ENCODE results near the gene SH3GL1. TPM values are rescaled to one million over a fixed set of nuclear protein-coding genes. Genes with fewer than 3 reads are reported as not detected.
A peak's percentile ranks its signal among the peaks of the same experiment; 100 is the strongest.

The SH3GL1 gene
- total and polyA plus RNA-seq, 2 of the 4 experiments (the other 2 are of a cell fraction): 28.1 to 138 TPM

DNA sequence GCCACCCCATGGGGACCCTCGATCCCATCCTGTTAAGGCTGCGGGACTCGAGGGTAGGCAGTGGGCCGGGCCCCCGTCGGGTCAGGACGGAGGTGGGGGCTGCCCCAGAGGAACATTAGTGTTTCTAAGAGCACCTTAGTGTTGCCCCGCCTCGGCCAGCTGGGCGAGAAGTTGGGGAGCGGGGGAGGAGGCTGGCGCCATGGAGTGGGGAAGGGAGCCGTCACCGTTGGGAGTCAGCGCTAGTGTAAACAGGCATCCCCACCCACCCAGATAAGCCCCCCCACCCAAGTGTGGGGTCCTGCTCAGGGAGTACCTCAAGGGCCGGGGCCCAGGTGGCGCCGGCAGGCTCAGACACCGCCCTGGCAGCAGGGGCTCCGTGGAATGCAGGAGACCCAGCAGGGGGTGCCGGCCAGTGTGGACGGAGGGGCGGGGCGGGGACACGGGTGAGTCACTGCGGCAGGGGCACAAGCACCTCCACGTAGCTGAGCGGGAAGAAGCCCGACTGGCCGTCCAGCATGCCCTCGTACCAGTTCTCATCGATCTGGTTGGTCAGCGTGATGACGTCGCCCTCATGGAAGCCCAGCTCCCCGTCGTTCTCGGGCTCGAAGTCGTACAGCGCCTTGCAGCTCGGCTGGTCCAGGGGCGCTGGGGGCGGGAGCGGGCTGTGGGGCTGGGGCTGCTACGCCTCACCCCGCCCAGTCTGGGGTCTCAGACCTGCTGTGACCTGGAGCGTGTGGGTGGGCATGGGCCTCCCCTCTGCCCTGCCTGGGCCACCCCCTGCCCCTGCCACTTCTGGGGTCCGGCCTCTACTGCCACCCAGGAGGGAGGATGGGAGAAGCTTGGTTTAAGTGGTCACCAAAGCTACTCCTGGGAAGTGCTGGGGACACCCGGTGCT, 38.9 kb downstream of the SH3GL1 start (continued):
- TF ChIP-seq, protein P1, sequence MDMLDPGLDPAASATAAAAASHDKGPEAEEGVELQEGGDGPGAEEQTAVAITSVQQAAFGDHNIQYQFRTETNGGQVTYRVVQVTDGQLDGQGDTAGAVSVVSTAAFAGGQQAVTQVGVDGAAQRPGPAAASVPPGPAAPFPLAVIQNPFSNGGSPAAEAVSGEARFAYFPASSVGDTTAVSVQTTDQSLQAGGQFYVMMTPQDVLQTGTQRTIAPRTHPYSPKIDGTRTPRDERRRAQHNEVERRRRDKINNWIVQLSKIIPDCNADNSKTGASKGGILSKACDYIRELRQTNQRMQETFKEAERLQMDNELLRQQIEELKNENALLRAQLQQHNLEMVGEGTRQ (IDR thresholded peaks at IDR 0.05; ENCODE audit: low read depth, low read length): no peak
- no peak for TF ChIP-seq FOS (IDR thresholded peaks at IDR 0.05; ENCODE audit: low read depth, low read length)

DNA sequence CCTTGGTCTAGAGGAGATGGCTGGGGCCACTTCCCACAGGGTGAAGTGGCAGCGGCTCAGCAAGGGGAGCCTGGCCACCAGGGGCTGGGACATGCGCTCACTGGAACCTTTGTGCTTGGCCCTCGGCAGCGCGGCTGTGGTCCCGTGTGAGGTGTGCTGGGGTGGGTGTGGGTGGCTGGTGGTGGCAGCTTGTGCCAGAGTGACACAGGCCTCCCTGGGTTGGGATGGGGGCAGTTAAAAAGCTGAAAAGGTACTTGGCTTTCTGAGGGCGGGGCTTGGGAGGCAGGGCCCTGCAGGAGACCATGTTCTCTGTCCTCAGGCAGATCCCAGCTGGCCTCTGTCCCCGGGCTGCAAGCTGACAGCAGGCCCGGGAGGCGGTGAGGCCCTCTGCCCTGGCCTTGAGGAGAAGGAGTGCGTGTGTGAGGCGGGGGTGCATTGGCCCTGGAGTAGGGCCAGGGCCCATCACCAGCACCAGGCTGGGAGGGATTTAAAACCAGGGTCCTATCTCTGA, 39.7 kb downstream of the SH3GL1 start:
- Histone ChIP-seq H3K56ac (ENCODE audit: extremely low read depth, insufficient read depth, low read length) (no peak overlapping the region), H3K4ac (ENCODE audit: low read depth, low read length) (peak overlapping the region; percentile 40; the same call in 1 of the 2 replicates), H3K9ac (ENCODE audit: low read depth, low read length) (no peak overlapping the region), H3K27ac (ENCODE audit: insufficient read depth, low read length) (peak overlapping the region; percentile 58; the same call in 1 of the 2 replicates), H2AK9ac (replicated peaks; ENCODE audit: low read depth, low read length, poor library complexity) (peak overlapping the region; percentile 61), H3K4me3 (ENCODE audit: insufficient read depth, low read depth, low read length) (no peak overlapping the region), H3K79me1 (ENCODE audit: low read depth in 1 of 2, low read length in 2 of 2) (peaks cover under 1 to 23% of the 10 kb centered on the region in 2 experiments), H2BK20ac (ENCODE audit: low read depth, low read length) (no peak overlapping the region), H3K27me3 (ENCODE audit: control insufficient read depth, insufficient read depth, low read length) (no peaks in the 10 kb centered on the region), H4K91ac (ENCODE audit: insufficient read depth, low read depth, low read length) (no peak overlapping the region), H3K9me3 (ENCODE audit: control insufficient read depth, insufficient read depth, low read length) (no peaks in the 10 kb centered on the region), H2BK120ac (ENCODE audit: low read depth, low read length) (no peak overlapping the region), H3K4me2 (ENCODE audit: low read depth, low read length) (no peak overlapping the region; the same call in 1 of the 2 replicates), H2BK5ac (ENCODE audit: low read depth, low read length, poor library complexity, severe bottlenecking) (no peak overlapping the region), H4K5ac (ENCODE audit: low read depth, low read length) (no peak overlapping the region), H3K36me3 (ENCODE audit: control insufficient read depth, insufficient read depth, low read length) (peaks cover 59% of the 10 kb centered on the region), H4K20me1 (ENCODE audit: insufficient read depth, low read length) (peaks cover 11% of the 10 kb centered on the region), H3K18ac (ENCODE audit: low read depth, low read length) (no peak overlapping the region), H3K23ac (ENCODE audit: low read depth, low read length) (no peak overlapping the region), H2AK5ac (ENCODE audit: low read depth, low read length) (no peak overlapping the region), H4K8ac (ENCODE audit: low read depth in 2 of 2, low read length in 2 of 2) (peak overlapping the region in 1 of 2 experiments; percentile 16; a peak in 1 of 4 replicates), H3K4me1 (ENCODE audit: control insufficient read depth, insufficient read depth, low read length) (peaks cover 10% of the 10 kb centered on the region; the same call in 1 of the 2 replicates), H3K14ac (replicated peaks; ENCODE audit: low read depth, low read length) (no peak overlapping the region), H2AFZ (replicated peaks; ENCODE audit: low read length, poor library complexity) (peak overlapping the region; percentile 48), H3K9me1 (ENCODE audit: insufficient read depth, low read length) (no peaks in the 10 kb centered on the region), H2BK15ac (ENCODE audit: low read depth, low read length) (no peak overlapping the region)
- dilution Hi-C loops (cut with HindIII; ENCODE audit: low sequenced_read_pairs, unreplicated experiment): no loop called here
- 48% methylated on average over 4 of the region's 12 CpGs; no CpG with 5 or more reads in 1 of the 2 experiments for WGBS, 2 experiments (ENCODE audit: extremely low coverage in 2 of 2, insufficient read length in 1 of 2)
- ATAC-seq (ENCODE audit: low read depth): peak; percentile 28
- TF ChIP-seq RAD21 (IDR thresholded peaks at IDR 0.05; ENCODE audit: low read length) (no peak), NFE2L2 (IDR thresholded peaks at IDR 0.05; ENCODE audit: low read depth, low read length) (no peak), MAFK (IDR thresholded peaks at IDR 0.05; ENCODE audit: low read depth, low read length) (no peak), MAZ (IDR thresholded peaks at IDR 0.05; ENCODE audit: borderline replicate concordance, low read depth, low read length) (no peak), CHD1 (IDR thresholded peaks at IDR 0.05; ENCODE audit: low read depth, low read length) (no peak)
- TF ChIP-seq, protein P2, sequence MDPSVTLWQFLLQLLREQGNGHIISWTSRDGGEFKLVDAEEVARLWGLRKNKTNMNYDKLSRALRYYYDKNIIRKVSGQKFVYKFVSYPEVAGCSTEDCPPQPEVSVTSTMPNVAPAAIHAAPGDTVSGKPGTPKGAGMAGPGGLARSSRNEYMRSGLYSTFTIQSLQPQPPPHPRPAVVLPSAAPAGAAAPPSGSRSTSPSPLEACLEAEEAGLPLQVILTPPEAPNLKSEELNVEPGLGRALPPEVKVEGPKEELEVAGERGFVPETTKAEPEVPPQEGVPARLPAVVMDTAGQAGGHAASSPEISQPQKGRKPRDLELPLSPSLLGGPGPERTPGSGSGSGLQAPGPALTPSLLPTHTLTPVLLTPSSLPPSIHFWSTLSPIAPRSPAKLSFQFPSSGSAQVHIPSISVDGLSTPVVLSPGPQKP (IDR thresholded peaks at IDR 0.05; ENCODE audit: borderline replicate concordance, low read depth, low read length): no peak
- in situ Hi-C loops (cut with MboI; ENCODE audit: low sequenced_read_pairs): no loop called here
- CTCF ChIA-PET: interaction anchor here (0.6 kb wide), 1 partner anchor 8 kb away, joined by 3 read pairs; no protein-coding TSS in a partner anchor
- DNase-seq: no peak
- intact Hi-C loops (cut with micrococcal nuclease): no loop called here
- POLR2A ChIA-PET (ENCODE audit: unreplicated experiment): no interaction called here
- BruUV-seq (replicated peaks): TSS peak; percentile 90

Measured in IMR-90 (cell line).